Measurements from ENCODE around the gene KCNJ14.

Gene KCNJ14

DNA sequence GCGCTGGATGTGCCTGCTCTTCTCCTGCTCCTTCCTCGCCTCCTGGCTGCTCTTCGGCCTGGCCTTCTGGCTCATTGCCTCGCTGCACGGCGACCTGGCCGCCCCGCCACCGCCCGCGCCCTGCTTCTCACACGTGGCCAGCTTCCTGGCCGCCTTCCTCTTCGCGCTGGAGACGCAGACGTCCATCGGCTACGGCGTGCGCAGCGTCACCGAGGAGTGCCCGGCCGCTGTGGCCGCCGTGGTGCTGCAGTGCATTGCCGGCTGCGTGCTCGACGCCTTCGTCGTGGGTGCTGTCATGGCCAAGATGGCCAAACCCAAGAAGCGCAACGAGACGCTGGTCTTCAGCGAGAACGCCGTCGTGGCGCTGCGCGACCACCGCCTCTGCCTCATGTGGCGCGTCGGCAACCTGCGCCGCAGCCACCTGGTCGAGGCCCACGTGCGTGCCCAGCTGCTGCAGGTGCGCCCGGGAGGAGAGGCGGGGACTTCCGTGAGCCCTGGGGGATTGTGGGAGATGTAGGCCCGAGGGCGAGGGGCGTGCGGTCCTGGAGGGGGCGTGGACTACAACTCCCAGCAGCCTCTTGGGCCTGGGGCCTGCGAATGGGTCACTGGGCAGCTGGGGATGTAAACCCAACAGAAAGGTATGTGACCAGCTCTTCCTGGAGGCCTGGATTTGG, 6.7 kb downstream of the KCNJ14 start:
- no peak for TF ChIP-seq CTCF (IDR thresholded peaks at IDR 0.05; ENCODE audit: extremely low read depth, missing control alignments)
- no peak for DNase-seq (ENCODE audit: low spot score)

DNA sequence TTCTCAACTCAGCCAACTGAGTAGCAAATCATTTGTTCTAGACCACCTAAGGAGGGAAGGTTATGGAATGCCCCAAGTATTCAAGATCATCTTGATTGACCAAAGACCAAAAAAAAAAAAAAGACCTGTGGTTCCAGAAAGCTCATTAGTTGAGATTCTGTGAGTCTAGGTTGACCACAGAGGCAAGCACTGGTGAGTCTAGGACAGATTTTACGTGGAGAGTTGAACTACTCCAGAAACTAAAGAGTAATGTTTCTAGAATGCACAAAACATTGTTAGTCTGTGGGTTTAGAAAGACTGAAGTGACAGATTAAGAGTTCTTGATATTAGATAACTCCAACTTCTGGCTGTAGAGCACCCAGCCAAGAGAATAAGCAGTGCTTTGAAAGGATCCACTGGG, 9.8 kb downstream of the KCNJ14 start:
- no peak for TF ChIP-seq CTCF (IDR thresholded peaks at IDR 0.05; ENCODE audit: extremely low read depth, missing control alignments)
- no peak for DNase-seq (ENCODE audit: low spot score)

DNA sequence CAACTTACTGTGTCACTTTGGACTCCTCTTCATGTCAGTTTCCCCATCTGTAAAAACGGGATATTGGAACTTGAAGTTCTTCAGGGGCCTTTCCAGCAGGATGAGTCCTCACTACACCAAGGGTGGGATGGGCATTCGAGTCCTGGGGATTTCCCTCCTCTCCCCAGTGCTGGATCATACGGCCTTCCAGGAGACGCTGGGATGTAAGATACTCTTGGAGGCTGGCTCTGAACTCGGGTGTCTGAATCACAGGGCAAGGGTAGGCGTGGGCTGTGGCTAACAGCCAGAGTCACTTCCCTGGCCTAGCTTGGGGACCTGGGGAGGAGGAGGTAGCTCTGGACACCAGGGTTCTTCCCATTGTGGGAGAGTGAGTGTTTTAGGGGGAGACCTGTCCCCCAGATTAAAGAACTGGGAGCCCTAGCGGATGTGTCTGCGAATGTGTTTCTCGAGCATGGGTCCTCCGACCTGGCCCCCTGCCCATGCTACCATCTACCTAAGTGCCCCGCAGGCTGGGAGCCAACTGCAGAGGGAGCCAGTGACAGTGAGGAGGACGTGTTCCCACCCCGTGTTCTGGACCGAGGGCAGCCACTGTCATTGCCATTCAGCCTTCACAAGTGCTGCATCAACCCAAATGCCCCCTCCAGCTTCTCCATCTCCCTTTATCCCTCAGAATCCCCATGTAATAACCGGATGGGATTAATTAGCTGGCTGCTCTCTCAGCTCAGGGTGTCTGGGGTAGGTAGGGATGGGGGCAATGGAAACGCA, 11.4 kb downstream of the KCNJ14 start:
- DNase-seq (ENCODE audit: low spot score) = no peak
- no peak for TF ChIP-seq CTCF (IDR thresholded peaks at IDR 0.05; ENCODE audit: extremely low read depth, missing control alignments)

DNA sequence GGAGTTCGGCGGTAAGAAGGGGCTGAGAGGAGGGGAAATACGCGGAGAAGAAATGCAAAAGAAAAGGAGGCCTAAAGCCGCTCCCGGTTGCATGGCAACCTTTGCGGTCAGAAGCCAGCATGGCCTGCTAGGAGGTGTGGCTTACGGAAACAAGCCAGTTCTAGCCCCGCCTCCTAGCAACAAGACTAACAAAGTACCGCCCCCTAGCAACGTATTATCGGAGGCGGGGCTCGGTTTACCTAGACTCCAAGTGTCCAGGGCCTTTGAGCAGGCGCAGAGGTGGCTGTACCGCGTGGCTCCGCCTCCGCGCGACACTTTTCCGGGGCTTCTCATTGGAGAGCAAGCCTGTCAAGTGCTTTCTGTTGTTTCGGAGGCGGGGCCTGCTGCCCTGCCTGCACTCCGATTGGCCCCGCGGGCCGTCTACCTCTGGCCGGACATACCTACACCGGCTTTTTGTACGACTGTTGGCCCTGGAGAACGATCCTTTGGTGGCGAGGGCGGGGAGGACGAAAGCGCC, 13.5 kb downstream of the KCNJ14 start:
- no peak for TF ChIP-seq CTCF (IDR thresholded peaks at IDR 0.05; ENCODE audit: extremely low read depth, missing control alignments)

DNA sequence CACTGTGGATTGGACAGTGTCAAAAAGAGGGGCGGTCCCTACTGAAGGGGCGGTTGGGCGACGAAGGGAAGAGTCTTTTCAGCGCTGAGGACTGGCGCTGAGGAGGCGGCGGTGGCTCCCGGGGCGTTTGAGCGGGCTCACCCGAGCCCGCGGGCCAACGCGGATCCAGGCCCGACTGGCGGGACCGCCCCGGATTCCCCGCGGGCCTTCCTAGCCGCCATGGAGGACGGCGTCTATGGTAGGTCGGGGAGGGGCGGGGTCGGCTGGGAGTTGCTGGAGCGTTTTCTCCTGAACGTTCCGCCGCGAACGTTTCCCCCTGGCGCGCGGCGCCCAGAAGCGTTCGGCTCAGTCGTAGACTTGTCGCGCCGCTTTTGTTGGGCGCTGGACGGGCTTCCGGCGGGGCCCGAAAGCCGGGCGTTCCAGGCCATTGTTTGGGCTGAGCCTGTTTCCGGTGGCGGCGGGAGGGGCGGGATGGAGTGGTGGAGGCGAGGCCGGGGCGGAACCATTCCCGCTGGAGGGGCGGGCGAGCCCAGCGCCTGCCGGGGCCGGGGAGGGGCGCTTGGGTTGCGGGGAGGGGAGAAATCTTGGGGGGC, 14.0 kb downstream of the KCNJ14 start, which contains the start of gene CYTH2:
Gene CYTH2 (plus strand): TSS at position 81 of the 593 bp plus-strand sequence. CDS start 139 bp downstream, at position 220.
- peak; percentile 79 for DNase-seq (ENCODE audit: low spot score)
- no peak for TF ChIP-seq CTCF (IDR thresholded peaks at IDR 0.05; ENCODE audit: extremely low read depth, missing control alignments)

More for the DNA sequence above, 13.5 kb downstream of the KCNJ14 start:
- DNase-seq (ENCODE audit: low spot score) = peak; percentile 98

DNA sequence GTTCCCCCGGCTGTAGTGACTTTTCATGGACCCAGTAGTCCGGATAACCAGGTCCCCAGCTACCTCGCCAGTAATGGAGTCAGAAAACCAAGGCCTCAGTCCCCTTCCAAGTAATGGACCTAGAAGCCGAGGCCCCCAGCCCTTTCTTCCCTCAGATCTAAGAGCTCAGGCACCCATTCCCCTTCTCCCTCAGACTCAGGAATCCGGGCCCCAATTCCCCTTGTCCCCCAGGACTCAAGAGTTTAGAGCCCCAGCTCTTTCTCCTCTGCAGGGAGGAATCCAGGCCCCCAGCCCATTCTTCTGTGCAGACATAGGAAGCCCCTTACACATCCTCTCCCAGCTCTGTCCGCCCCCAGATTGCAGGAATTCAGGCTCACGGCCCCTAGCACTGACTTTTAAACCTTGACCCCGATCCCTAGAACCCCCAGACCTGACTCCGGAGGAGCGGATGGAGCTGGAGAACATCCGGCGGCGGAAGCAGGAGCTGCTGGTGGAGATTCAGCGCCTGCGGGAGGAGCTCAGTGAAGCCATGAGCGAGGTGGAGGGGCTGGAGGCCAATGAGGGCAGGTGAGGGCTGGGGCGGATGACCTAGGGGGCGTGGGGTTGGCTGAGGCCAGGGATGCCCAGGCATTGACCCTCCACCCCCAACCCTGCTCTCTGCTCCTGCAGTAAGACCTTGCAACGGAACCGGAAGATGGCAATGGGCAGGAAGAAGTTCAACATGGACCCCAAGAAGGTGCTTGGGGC, 14.7 kb downstream of the KCNJ14 start:
- no peak for TF ChIP-seq CTCF (IDR thresholded peaks at IDR 0.05; ENCODE audit: extremely low read depth, missing control alignments)
- DNase-seq (ENCODE audit: low spot score) = no peak

Data from GM20000 (cell line).